Measurements from ENCODE around the gene FMN2.

DNA sequence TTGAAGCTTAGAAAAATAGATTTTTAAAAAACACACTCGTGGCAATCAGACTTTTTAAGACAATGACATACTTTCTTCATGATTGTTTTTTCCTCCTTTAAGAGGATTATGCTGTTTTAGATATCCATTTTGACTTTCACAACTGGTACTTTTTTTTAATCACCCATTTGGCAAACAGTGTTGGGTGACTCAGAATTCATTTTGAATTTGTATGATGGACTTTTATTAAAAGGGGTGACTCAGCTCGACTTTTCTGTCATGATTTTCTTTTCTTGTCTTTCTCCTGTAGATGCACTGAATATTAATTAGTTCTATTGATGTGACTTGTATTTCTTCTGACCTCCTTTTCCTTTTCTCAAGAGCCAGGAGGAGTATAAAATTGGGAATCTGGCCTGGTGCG lies 44.7 kb downstream of the FMN2 start:
- TF ChIP-seq, protein P1, sequence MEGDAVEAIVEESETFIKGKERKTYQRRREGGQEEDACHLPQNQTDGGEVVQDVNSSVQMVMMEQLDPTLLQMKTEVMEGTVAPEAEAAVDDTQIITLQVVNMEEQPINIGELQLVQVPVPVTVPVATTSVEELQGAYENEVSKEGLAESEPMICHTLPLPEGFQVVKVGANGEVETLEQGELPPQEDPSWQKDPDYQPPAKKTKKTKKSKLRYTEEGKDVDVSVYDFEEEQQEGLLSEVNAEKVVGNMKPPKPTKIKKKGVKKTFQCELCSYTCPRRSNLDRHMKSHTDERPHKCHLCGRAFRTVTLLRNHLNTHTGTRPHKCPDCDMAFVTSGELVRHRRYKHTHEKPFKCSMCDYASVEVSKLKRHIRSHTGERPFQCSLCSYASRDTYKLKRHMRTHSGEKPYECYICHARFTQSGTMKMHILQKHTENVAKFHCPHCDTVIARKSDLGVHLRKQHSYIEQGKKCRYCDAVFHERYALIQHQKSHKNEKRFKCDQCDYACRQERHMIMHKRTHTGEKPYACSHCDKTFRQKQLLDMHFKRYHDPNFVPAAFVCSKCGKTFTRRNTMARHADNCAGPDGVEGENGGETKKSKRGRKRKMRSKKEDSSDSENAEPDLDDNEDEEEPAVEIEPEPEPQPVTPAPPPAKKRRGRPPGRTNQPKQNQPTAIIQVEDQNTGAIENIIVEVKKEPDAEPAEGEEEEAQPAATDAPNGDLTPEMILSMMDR (conservative IDR thresholded peaks at IDR 0.05 in 1 of 2, IDR thresholded peaks at IDR 0.05 in 1 of 2; ENCODE audit: extremely low read depth in 1 of 2, insufficient read depth in 1 of 2, low read depth in 1 of 2, low read length in 2 of 2) = no peak
- TF ChIP-seq EZH2 (IDR thresholded peaks at IDR 0.05; ENCODE audit: borderline replicate concordance, low read length) = no peak
